ENCODE results near the gene MSH5.

MSH5 gene

DNA sequence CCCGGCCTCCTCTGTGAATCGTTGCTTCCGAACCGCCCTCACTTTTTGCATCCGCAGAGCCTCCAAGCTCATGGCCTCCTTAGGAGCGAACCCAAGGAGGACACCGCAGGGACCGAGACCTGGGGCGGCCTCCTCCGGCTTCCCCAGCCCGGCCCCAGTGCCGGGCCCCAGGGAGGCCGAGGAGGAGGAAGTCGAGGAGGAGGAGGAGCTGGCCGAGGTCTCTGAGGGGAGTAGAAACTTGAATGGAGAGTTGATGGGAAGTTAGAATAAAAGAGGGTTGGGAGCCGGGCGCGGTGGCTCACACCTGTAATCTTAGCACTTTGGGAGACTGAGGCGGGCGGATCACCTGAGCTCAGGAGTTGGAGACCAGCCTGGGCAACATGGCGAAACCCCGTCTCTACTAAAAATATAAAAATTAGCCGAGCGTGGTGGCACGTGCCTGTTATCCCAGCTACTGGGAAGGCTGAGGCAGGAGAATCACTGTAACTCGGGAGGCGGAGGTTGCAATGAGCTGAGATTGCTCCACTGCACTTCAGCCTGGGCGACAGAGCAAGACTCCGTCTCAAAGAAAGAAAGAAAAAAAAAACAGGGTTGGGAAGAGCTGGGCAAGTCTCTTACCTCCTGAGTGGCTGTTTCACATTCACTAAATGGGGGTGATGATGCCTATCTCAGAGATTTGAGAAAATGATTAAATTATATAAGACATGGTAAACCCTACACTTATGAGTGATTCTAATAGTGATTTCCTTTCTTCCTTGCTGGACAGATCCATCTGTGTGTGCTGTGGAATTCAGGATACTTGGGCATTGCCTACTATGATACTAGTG lies 805 bp downstream of the MSH5 start:
- Histone ChIP-seq H2AFZ (ENCODE audit: low read length, unreplicated experiment) (peak overlapping the region; percentile 0), H3K4me3 (ENCODE audit: low read depth, low read length) (peak overlapping the region; percentile 80), H3K79me2 (ENCODE audit: control insufficient read depth, insufficient read depth, low read length, unreplicated experiment) (peaks cover 25% of the 10 kb centered on the region), H3K4me1 (ENCODE audit: control insufficient read depth, insufficient read depth, low read length, unreplicated experiment) (peaks cover 28% of the 10 kb centered on the region), H3K27ac (ENCODE audit: low read depth, low read length) (peak overlapping the region; percentile 15; the same call in 1 of the 2 replicates), H3K27me3 (ENCODE audit: insufficient read depth, low read length) (no peaks in the 10 kb centered on the region), H3K36me3 (ENCODE audit: insufficient read depth, low read length) (no peaks in the 10 kb centered on the region)

- H3K4me3 ChIP-seq (ENCODE audit: low read depth, low read length), result no peak overlapping the region
- no peaks in the 10 kb centered on the region for H3K36me3 ChIP-seq (ENCODE audit: insufficient read depth, low read length)
- no peaks in the 10 kb centered on the region for H3K27me3 ChIP-seq (ENCODE audit: insufficient read depth, low read length)
- peaks cover 24% of the 10 kb centered on the region for H3K4me1 ChIP-seq (ENCODE audit: control insufficient read depth, insufficient read depth, low read length, unreplicated experiment)
- H3K27ac ChIP-seq (ENCODE audit: low read depth, low read length), result no peak overlapping the region
- H3K79me2 ChIP-seq (ENCODE audit: control insufficient read depth, insufficient read depth, low read length, unreplicated experiment), result peaks cover 12% of the 10 kb centered on the region
- H2AFZ ChIP-seq (ENCODE audit: low read length, unreplicated experiment), result no peak overlapping the region
Measured at GRCh38 chr6:31741815-31742214, 2.0 kb downstream of the MSH5 start.

DNA sequence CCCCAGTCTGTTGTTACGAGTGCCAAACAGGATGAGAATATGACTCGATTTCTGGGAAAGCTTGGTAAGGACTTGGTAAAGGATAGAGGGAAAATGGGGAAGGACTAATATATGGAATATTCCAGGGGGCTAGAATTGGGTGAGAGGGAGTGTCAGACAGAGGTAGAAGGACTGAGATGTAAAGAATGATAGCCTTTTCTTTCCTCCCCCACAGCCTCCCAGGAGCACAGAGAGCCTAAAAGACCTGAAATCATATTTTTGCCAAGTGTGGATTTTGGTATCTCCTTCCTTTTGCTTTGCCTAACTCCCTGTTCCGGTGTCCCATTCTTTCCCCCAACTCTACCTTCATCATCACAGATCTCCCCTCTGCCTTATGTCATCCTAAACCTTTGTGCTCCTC lies 3.1 kb downstream of the MSH5 start:
- peaks cover 6% of the 10 kb centered on the region; the same call in 1 of the 2 replicates for H3K36me3 ChIP-seq (ENCODE audit: insufficient read depth, low read length)
- H3K79me2 ChIP-seq (ENCODE audit: control insufficient read depth, insufficient read depth, low read length, unreplicated experiment), result peaks cover 11% of the 10 kb centered on the region
- no peaks in the 10 kb centered on the region for H3K27me3 ChIP-seq (ENCODE audit: insufficient read depth, low read length)
- no peak overlapping the region for H3K27ac ChIP-seq (ENCODE audit: low read depth, low read length)
- H3K4me3 ChIP-seq (ENCODE audit: low read depth, low read length), result no peak overlapping the region
- peaks cover 17% of the 10 kb centered on the region for H3K4me1 ChIP-seq (ENCODE audit: control insufficient read depth, insufficient read depth, low read length, unreplicated experiment)
- H2AFZ ChIP-seq (ENCODE audit: low read length, unreplicated experiment), result no peak overlapping the region

- no peak overlapping the region for H3K4me3 ChIP-seq (ENCODE audit: low read depth, low read length)
- no peak overlapping the region for H3K27ac ChIP-seq (ENCODE audit: low read depth, low read length)
- peaks cover 8% of the 10 kb centered on the region; the same call in 1 of the 2 replicates for H3K36me3 ChIP-seq (ENCODE audit: insufficient read depth, low read length)
- peaks cover 3% of the 10 kb centered on the region for H3K4me1 ChIP-seq (ENCODE audit: control insufficient read depth, insufficient read depth, low read length, unreplicated experiment)
- no peak overlapping the region for H2AFZ ChIP-seq (ENCODE audit: low read length, unreplicated experiment)
- H3K27me3 ChIP-seq (ENCODE audit: insufficient read depth, low read length), result no peaks in the 10 kb centered on the region
- H3K79me2 ChIP-seq (ENCODE audit: control insufficient read depth, insufficient read depth, low read length, unreplicated experiment), result peaks cover 11% of the 10 kb centered on the region
Measured at GRCh38 chr6:31744422-31744821, 4.6 kb downstream of the MSH5 start.

DNA sequence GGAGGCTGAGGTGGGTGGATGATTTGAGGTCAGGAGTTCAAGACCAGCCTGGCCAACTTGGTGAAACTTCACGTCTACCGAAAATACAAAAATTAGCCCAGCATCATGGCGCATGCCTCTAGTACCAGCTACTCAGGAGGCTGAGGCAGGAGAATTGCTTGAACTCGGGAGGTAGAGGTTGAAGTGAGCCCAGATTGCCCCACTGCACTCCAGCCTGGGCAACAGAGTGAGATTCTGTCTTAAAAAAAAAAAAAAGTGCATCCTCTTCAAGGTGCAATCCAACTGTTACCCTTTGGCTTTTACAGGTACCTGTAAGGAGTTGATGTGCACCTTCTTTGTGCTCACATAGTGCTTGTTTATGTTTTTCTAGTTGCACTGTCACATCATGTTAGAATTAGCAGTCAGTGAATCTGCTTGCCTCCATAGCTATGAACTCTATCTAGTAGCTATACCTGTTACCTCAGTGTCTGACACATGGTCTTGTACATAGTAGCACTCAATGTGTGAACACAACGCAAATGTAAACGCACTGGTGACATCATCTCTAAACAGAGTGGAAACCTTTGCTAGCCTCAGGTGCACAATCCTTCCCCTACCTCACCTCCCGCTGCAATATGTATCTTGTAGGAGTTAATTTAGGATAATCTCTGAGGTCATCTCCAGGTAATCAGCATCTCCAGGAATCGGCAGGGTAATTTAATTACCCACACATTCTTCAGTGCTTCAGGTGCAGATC lies 9.7 kb downstream of the MSH5 start:
- no peak overlapping the region for H3K4me3 ChIP-seq (ENCODE audit: low read depth, low read length)
- H3K36me3 ChIP-seq (ENCODE audit: insufficient read depth, low read length), result peaks cover 11% of the 10 kb centered on the region; the same call in 1 of the 2 replicates
- no peaks in the 10 kb centered on the region for H3K27me3 ChIP-seq (ENCODE audit: insufficient read depth, low read length)
- H3K27ac ChIP-seq (ENCODE audit: low read depth, low read length), result no peak overlapping the region
- H3K79me2 ChIP-seq (ENCODE audit: control insufficient read depth, insufficient read depth, low read length, unreplicated experiment), result no peaks in the 10 kb centered on the region
- no peak overlapping the region for H2AFZ ChIP-seq (ENCODE audit: low read length, unreplicated experiment)
- peaks cover 14% of the 10 kb centered on the region for H3K4me1 ChIP-seq (ENCODE audit: control insufficient read depth, insufficient read depth, low read length, unreplicated experiment)

DNA sequence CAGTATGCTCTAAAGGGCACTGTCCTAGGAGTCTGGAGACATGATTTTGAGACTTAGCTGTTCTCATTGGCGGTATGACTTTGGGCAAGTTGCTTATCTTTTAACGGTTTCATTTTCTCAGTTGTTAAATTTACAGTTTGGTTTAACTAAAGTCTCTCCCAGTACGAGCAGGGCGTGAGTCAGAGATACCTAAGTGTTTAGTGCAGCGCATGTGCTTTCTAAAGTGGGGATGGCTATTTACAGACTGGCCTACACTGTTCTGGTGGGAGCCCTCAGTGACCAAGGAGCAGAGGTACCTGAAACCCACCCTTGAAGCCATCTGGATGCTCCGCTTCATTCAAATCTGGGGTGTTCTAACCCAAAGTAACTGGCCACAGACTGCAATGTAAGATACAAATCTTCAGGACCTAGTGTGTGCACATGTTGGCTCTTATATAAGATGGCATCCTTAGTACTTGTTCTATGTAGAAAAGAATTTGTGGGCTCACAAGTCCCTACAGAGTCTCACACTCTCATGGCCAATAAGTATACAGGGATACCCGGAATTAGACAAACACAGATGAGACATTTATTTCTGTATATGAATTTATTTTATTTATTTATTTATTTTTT lies 10.7 kb downstream of the MSH5 start:
- Histone ChIP-seq H3K4me3 (ENCODE audit: low read depth, low read length) (no peak overlapping the region), H3K4me1 (ENCODE audit: control insufficient read depth, insufficient read depth, low read length, unreplicated experiment) (peaks cover 14% of the 10 kb centered on the region), H3K27ac (ENCODE audit: low read depth, low read length) (no peak overlapping the region), H2AFZ (ENCODE audit: low read length, unreplicated experiment) (no peak overlapping the region), H3K27me3 (ENCODE audit: insufficient read depth, low read length) (no peaks in the 10 kb centered on the region), H3K36me3 (ENCODE audit: insufficient read depth, low read length) (peaks cover 11% of the 10 kb centered on the region; the same call in 1 of the 2 replicates), H3K79me2 (ENCODE audit: control insufficient read depth, insufficient read depth, low read length, unreplicated experiment) (no peaks in the 10 kb centered on the region)

GRCh38 chr6:31752739-31753319 lies 13.0 kb downstream of the MSH5 start:
- Histone ChIP-seq H3K4me1 (ENCODE audit: control insufficient read depth, insufficient read depth, low read length, unreplicated experiment) (peaks cover 11% of the 10 kb centered on the region), H3K27me3 (ENCODE audit: insufficient read depth, low read length) (no peaks in the 10 kb centered on the region), H3K4me3 (ENCODE audit: low read depth, low read length) (no peak overlapping the region), H3K36me3 (ENCODE audit: insufficient read depth, low read length) (peaks cover 6% of the 10 kb centered on the region; the same call in 1 of the 2 replicates), H2AFZ (ENCODE audit: low read length, unreplicated experiment) (no peak overlapping the region), H3K27ac (ENCODE audit: low read depth, low read length) (peak overlapping the region; percentile 69), H3K79me2 (ENCODE audit: control insufficient read depth, insufficient read depth, low read length, unreplicated experiment) (no peaks in the 10 kb centered on the region)

GRCh38 chr6:31758281-31758680 lies 18.5 kb downstream of the MSH5 start:
- Histone ChIP-seq H3K36me3 (ENCODE audit: insufficient read depth, low read length) (no peaks in the 10 kb centered on the region), H3K27ac (ENCODE audit: low read depth, low read length) (no peak overlapping the region), H3K4me1 (ENCODE audit: control insufficient read depth, insufficient read depth, low read length, unreplicated experiment) (peaks cover 6% of the 10 kb centered on the region), H2AFZ (ENCODE audit: low read length, unreplicated experiment) (no peak overlapping the region), H3K79me2 (ENCODE audit: control insufficient read depth, insufficient read depth, low read length, unreplicated experiment) (no peaks in the 10 kb centered on the region), H3K27me3 (ENCODE audit: insufficient read depth, low read length) (no peaks in the 10 kb centered on the region), H3K4me3 (ENCODE audit: low read depth, low read length) (no peak overlapping the region)

DNA sequence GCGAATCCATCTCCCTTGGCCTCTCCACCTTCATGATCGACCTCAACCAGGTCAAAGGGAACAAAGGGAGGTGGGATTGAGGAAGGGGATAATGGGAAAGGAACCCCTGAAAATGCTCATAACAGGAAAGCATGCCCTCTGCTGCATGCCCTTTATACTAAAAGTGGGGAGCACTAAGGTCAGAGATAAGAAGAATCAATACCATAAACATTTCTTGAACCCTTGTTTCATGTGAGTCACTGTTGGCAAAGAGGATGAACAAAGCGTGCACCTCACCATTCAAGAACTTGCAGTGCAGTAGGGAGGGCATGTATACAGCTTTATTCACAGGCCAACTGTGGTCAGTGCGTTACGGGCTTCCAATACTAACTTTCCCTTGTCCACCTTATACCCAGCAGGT lies 21.0 kb downstream of the MSH5 start:
- Histone ChIP-seq H3K27ac (ENCODE audit: low read depth, low read length) (no peak overlapping the region), H3K79me2 (ENCODE audit: control insufficient read depth, insufficient read depth, low read length, unreplicated experiment) (no peaks in the 10 kb centered on the region), H3K4me1 (ENCODE audit: control insufficient read depth, insufficient read depth, low read length, unreplicated experiment) (peaks cover 6% of the 10 kb centered on the region), H3K27me3 (ENCODE audit: insufficient read depth, low read length) (no peaks in the 10 kb centered on the region), H3K36me3 (ENCODE audit: insufficient read depth, low read length) (no peaks in the 10 kb centered on the region), H3K4me3 (ENCODE audit: low read depth, low read length) (no peak overlapping the region), H2AFZ (ENCODE audit: low read length, unreplicated experiment) (no peak overlapping the region)

GRCh38 chr6:31761343-31761742 lies 21.5 kb downstream of the MSH5 start:
- no peak overlapping the region for H3K4me3 ChIP-seq (ENCODE audit: low read depth, low read length)
- H3K4me1 ChIP-seq (ENCODE audit: control insufficient read depth, insufficient read depth, low read length, unreplicated experiment), result peaks cover 6% of the 10 kb centered on the region
- no peaks in the 10 kb centered on the region for H3K36me3 ChIP-seq (ENCODE audit: insufficient read depth, low read length)
- H2AFZ ChIP-seq (ENCODE audit: low read length, unreplicated experiment), result no peak overlapping the region
- H3K27me3 ChIP-seq (ENCODE audit: insufficient read depth, low read length), result no peaks in the 10 kb centered on the region
- no peaks in the 10 kb centered on the region for H3K79me2 ChIP-seq (ENCODE audit: control insufficient read depth, insufficient read depth, low read length, unreplicated experiment)
- no peak overlapping the region for H3K27ac ChIP-seq (ENCODE audit: low read depth, low read length)
